Glomerular visceral epithelial cell (primary cell): ENCODE data around the gene TMEFF2.
A peak's percentile ranks its signal among the peaks of the same experiment; 100 is the strongest.
"Not testable (repeated sequence)": the region's sequence is repeated elsewhere in the genome, so short reads cannot be mapped to it uniquely, and the experiment has no call there.

Experiments
- DNase-seq: peaks from one replicate; pipeline ENCODE4 v3.0.0-alpha.2; 2016; ENCODE audit errors: extremely low spot score

TMEFF2 gene

DNA sequence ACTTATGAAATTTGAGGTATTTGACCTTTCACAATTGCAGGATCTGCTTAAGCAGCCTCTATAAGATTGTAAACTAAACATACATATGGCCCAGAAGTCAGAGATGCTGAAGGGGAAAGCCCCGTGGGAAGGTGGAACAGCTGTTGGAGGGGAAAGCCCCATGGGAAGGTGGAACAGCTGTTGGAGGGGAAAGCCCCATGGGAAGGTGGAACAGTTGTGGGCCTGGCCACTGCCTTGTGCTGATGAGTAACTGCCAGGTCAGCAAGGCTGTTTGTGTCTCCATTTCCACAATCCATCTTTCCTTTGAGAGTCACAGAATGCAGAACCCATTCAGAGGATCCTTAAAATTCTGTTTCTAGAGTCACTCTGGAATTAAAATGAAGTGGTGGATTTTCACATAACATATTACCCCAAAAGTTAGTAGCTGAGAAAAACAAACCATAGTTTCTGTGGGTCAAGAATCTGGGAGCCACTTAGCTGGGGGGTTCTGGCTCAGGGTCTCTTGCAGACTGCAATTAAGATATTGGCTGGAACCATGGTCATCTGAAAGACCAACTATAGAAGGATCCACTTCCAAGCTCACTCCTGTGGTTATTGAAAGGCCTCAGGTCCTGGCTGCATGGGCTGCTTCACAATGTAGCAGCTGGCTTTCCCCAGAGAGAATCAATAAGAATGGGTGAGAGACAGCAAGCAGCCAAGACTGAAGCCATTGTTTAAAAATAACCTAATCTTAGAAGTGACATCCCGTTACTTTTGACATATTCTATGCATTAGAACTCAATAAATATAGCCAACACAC, 261.2 kb downstream of the TMEFF2 start:
- DNase-seq = peak; percentile 69

GRCh38 chr2:191932286-191932685, 262.4 kb downstream of the TMEFF2 start:
- DNase-seq = no peak

DNA sequence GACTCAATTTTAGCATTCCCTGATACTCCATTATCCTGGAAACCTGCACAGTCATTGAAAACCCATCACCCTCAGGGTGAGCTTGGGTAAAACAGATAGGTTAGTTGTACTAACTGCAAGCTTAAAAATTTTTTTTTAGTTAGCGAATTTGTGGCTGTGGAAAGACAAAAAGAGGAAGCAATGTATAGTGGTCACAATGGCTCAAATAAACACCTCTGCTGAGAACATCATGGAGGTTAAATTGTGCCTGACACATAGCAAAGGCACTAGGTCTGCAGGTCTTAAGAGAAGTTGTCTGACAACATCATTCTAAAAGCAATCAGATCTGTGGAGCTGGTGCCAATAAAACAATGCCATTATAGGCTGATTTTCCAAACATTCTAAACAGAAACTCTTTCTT, 263.4 kb downstream of the TMEFF2 start:
- DNase-seq = no peak

- DNase-seq = no peak
Measured at GRCh38 chr2:191930205-191930604, 264.5 kb downstream of the TMEFF2 start.

GRCh38 chr2:191929288-191929687, 265.4 kb downstream of the TMEFF2 start:
- no peak for DNase-seq

- DNase-seq = peak; percentile 79
Measured at GRCh38 chr2:191927991-191928390, 266.7 kb downstream of the TMEFF2 start.

DNA sequence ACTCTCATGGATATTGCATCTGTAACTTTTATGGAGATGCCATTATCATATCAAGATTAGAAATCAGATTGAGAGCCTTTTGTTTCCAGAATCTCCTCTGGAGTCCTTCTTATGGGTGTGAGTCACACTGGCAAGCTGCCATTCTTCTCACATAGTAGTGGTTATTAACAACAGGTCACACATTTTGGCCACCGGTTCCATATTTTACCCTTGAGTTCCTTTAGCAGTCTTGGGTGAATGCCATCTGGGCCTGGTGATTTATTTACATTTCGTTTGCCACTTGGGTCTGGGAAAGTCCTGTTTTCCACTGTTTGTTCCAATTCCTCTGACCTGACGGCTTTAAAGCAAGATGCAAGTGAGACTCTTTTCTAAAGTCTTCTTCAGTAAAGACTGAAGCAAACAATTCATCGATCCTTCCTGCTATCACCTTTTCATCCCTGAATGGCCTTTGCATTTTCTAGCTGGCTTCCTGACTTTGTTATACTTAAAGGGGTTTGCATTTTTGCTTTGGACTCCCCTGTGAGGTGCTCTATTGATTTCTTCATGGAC, 267.3 kb downstream of the TMEFF2 start:
- DNase-seq = peak; percentile 100

DNA sequence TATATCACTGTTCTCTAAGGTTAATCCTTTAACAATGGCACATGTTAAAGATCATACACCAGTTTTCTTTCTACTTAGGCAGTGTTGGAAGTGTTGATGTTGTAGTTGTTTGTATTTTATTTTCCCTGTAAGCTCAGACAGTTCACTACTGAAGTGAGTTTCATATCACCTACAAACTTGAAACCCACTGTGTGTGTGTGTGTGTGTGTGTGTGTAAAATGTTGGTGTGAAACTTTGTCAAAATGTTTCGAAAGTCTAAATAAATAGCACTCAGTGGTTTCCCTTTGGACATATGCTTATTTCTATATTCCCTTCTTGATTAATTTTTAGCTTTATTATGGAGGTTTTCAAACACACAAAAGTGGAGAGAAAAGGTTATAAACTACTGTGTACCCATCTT, 268.1 kb downstream of the TMEFF2 start:
- no peak for DNase-seq

DNA sequence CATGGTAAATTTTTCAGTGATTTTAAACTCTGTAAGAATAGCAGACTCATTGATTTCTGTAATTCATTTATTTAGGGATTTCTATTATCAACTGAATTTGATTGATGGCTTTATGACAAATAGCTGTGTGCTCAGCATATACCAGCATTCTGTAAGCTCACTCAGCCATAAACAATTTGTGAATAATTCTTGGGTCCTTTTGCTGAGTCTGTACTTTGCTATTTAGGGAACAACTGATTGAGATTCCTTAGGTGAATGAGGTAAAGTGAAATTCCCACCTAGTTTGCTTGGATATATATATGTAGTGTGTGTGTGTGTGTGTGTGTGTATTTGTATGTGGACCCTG, 271.1 kb downstream of the TMEFF2 start:
- DNase-seq = peak; percentile 69

DNA sequence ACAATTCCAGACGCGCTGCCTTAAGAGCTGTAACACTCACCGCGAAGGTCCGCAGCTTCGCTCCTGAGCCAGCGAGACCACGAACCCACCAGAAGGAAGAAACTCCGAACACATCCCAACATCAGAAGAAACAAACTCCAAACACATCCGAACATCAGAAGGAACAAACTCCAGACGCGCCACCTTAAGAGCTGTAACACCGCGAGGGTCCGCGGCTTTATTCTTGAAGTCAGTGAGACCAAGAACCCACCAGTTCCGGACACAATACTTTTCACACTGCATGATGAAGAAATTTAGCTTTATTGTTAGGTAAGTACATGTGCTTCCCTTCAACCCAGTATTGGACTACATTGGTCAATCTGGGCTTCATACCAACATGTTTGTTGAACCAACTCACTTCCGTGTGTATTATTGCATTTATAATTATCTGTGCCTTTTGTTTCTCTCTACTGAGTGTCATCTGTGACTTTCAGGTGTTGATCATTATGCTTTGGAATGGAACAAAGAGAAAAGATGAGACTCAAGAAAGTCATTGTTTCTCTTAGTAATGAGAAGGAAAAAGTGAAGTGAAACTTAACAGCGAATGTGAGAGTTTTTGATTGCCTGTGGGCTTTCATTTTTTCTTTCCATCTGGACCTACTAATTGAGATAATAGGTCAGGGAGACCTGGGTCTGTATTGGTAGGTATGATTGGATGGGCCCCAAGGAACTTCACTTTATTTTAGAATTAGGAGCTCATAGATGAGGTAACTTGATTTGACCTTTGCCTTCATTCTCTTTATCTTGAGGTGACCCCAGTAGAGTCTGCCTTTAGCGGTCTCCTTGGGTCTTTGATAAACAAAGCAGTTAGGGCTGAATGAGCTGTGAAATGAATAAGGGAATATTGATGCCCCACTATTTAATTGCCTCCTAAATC, 271.7 kb downstream of the TMEFF2 start:
- DNase-seq = no peak

GRCh38 chr2:191921650-191922049, 273.1 kb downstream of the TMEFF2 start:
- not testable (repeated sequence) for DNase-seq

GRCh38 chr2:191920502-191920901, 274.2 kb downstream of the TMEFF2 start:
- no peak for DNase-seq

GRCh38 chr2:191917967-191918651, 276.6 kb downstream of the TMEFF2 start:
- no peak for DNase-seq

GRCh38 chr2:191917430-191917881, 277.3 kb downstream of the TMEFF2 start:
- DNase-seq = no peak

DNA sequence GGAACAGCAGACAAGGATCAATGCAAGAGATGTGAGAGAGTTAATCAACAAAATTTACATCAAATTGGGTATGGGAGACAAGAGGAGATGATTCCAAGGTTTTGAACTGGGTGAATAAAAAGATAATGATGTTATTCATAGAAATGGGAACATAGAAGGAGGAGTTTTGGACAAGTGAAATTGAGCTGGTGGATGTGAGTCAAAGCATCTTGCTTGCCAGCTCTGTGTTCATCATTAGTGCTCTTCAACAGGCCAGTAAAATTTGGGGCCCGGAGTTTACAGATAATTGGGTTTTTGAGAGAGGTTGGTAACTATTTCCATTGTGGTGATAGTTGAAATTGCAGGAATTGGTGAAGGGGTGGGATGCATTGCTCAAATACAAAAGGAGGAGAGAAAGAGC, 277.9 kb downstream of the TMEFF2 start:
- no peak for DNase-seq

GRCh38 chr2:191915750-191916149, 279.0 kb downstream of the TMEFF2 start:
- DNase-seq = no peak

DNA sequence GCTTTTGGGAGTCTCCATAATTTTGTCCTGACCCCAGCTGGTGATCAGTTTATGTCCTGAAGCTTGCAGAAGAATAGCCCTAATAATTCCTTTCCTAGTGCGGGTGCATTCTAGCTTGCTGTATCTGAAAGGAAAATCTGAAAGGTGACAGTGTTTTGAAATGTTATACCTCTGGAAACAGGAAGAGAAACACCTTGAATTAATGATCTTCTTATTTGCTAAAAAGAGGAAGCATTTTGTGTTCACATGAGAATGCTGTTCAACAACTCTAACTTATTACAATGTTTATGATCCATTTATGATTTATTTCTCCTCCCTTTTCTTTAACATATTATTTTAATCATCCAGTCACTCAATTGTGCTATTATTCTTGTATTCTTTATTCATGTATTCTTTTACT, 280.9 kb downstream of the TMEFF2 start:
- DNase-seq = no peak

DNA sequence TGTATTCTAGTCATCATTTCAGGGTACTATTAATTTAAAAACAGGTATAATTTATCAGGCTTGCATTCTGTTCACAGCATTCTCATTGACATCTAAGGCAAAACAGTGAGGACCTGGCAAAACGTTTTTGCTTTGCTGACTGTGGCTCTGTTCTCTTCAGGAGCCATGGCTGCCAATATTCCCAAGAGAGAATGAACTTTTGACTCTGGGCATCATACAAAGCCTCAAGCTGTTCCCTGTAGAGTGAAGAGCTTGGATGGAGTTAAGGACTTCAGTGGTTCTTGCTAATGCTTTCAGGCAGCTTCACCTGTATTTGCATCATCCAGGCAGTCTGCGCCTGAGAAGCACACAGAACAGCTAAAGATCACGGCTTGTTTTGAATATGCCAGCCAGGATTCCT, 282.0 kb downstream of the TMEFF2 start:
- DNase-seq = no peak

DNA sequence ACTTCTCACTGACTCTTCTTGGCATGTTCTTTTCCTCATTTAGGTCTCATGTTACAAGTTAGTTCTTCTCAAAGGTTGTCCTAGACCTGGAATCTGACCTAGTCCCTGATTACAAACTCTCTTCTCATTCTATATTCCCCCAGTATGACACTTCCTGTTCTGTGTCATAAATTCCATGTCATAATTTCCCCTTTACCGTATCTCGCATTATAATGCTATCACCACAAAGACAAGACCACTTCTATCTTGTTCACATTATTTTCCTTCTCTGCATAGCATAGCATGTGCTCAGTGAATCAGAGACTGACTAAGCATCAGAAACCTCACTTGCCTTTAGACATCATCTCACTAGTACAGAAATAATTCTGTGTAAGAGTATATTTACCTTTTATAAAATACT, 284.2 kb downstream of the TMEFF2 start:
- DNase-seq = peak; percentile 74

GRCh38 chr2:191908874-191909273, 285.9 kb downstream of the TMEFF2 start:
- no peak for DNase-seq

- no peak for DNase-seq
Measured at GRCh38 chr2:191907545-191907944, 287.2 kb downstream of the TMEFF2 start.

DNA sequence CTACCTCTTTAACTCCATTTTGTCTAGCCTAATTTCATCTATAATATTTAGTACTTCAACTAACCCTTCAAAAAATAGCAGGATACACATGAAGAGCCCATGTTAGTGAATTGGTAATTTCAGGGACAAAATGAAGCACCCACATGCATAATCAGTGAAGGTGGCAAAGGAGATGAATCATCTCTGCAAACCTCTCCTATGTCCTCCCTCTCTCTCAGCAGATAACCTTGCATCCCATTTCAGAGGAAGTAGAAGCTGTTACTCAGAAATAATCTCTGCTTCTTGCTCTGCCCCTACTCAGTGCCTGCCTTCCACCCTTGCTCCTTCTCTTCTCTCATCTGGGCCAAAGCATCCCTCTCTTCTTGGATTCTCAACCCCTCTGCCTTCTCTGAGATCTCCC, 287.6 kb downstream of the TMEFF2 start:
- DNase-seq = no peak
